Chondrocyte (in vitro differentiated cells): Measurements from ENCODE around the gene CYP17A1. TPM values are rescaled to one million over a fixed set of nuclear protein-coding genes. Genes with fewer than 3 reads are reported as not detected.

ENCODE experiments used
- DNase-seq: peaks from one replicate; pipeline ENCODE4 v3.0.0; 2021; ENCODE audit warnings: mixed read lengths, low spot score
- H3K27ac Mint-ChIP-seq: one replicate; pipeline ENCODE4 v1.8.0; 2021; ENCODE audit warnings: mild to moderate bottlenecking, moderate library complexity, mixed read lengths; ENCODE audit not compliant: unreplicated experiment
- H3K27me3 Mint-ChIP-seq: 2 replicates; pipeline ENCODE4 v1.8.0; 2021; ENCODE audit warnings: low read depth, mixed read lengths
- H3K36me3 Mint-ChIP-seq: 2 replicates; pipeline ENCODE4 v1.8.0; 2021; ENCODE audit warnings: low read depth, mixed read lengths
- H3K4me1 Mint-ChIP-seq: 2 replicates; pipeline ENCODE4 v1.8.0; 2021; ENCODE audit warnings: low read depth, mild to moderate bottlenecking, mixed read lengths
- H3K4me3 Mint-ChIP-seq: one replicate; pipeline ENCODE4 v1.8.0; 2021; ENCODE audit warnings: mild to moderate bottlenecking, moderate library complexity, mixed read lengths; ENCODE audit not compliant: unreplicated experiment
- H3K9me3 Mint-ChIP-seq: 2 replicates; pipeline ENCODE4 v1.8.0; 2021; ENCODE audit warnings: low read depth, mixed read lengths
- CTCF ChIP-seq: fragments of 200-600 bp; sonication (generic); IDR thresholded peaks from 2 replicates; pipeline ENCODE4 v1.5.0; 2021; ENCODE audit warnings: antibody characterized with exemption, mild to moderate bottlenecking, moderate library complexity
- total RNA-seq: library from RNA; stranded (reverse); gene quantifications from 3 replicates; pipeline ENCODE4 v1.2.1, GENCODE V29; 2021

CYP17A1 gene
- total RNA-seq, 1 donor from 2014 or later: not detected

- no peak for TF ChIP-seq CTCF
- no peaks in the 10 kb centered on the region for H3K9me3 Mint-ChIP-seq
- H3K27ac Mint-ChIP-seq: peak overlapping the region; percentile 97
- H3K4me3 Mint-ChIP-seq: peak overlapping the region; percentile 42
- H3K4me1 Mint-ChIP-seq: peaks cover 89% of the 10 kb centered on the region
- no peak for DNase-seq
- H3K27me3 Mint-ChIP-seq: no peaks in the 10 kb centered on the region
- peaks cover 3% of the 10 kb centered on the region for H3K36me3 Mint-ChIP-seq
Measured at GRCh38 chr10:102782673-102783551, 54.3 kb downstream of the CYP17A1 start.

DNA sequence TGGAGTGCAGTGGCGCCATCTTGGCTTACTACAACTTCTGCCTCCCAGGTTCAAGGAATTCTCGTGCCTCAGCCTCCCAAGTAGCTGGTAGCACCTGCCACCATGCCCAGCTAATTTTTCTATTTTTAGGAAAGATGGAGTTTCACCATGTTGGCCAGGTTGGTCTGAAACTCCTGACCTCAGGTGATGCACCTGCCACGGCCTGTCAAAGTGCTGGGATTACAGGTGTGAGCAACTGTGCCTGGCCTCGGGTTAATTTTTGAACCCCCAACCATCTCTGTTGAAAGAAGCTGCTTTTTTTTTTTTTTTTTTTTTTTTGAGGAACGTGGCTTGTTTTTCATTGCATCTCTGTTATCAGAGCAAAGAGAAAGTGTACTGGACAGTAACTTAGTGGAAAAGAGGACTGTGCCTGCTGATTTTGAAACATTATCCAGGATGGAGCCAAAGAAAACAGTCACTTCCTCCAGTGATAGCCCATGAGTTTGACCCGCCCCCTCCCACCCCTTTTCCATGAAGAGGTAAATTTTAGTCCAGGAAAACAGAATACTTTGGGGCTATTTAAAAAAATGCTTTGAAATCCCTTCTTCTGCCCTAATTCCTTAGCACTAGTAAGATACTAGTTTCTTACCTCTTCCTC lies 55.2 kb downstream of the CYP17A1 start:
- DNase-seq: no peak
- peak overlapping the region; percentile 97 for H3K27ac Mint-ChIP-seq
- H3K4me1 Mint-ChIP-seq: peaks cover 88% of the 10 kb centered on the region
- peak overlapping the region; percentile 42 for H3K4me3 Mint-ChIP-seq
- H3K9me3 Mint-ChIP-seq: no peaks in the 10 kb centered on the region
- peaks cover 3% of the 10 kb centered on the region for H3K36me3 Mint-ChIP-seq
- no peaks in the 10 kb centered on the region for H3K27me3 Mint-ChIP-seq
- TF ChIP-seq CTCF: no peak

DNA sequence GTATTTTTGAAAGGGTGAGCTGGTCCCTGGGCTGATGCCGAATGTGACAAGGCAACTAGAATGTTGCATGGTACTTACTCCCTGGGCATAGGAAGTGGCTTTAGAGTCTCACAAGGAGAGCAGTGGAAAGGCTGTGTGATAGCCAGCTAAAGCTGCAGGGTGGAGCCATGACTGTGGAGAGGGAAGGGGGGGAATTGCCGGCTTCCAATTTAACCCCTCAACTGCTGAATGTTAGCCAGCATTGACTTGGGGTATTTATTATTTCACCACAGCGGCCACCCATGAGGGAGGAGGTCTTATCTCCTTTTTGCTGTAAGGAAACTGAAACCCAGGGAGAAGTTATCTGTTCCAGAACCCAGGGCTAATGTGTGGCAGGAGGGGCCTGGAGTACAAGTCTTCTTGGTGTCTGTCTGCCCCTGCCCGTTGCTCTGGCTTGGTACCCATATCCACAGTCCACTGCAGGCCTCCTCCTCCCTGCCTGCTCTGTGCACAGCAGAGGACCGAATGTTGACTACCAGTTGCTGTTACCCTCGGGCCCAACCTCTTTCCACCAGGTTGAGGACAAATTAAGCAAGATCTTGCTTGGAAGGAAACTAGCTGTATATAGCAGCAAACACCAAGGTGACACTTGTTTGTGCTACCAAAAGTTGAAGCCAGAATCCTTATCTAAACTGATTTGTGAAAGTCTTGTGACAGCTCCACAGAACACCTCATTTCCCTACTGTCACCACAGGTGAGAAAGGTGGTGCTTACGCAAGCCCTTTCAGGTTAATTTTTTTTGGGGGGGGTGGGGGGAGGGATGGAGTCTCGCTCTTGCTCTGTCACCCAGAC lies 55.9 kb downstream of the CYP17A1 start:
- Mint-ChIP-seq H3K4me3 (peak overlapping the region; percentile 42), H3K27me3 (no peaks in the 10 kb centered on the region), H3K4me1 (peaks cover 89% of the 10 kb centered on the region), H3K9me3 (no peaks in the 10 kb centered on the region), H3K27ac (peak overlapping the region; percentile 97), H3K36me3 (peaks cover 3% of the 10 kb centered on the region)
- no peak for DNase-seq
- no peak for TF ChIP-seq CTCF

Other genes with a start within 250 kb of the CYP17A1 start
- gene TRIM8, start 192.9 kb downstream of the CYP17A1 start, total RNA-seq: 40.3 to 74.4 TPM (median 66.8 TPM) in 3 replicates
- gene ARL3, start 123.0 kb downstream of the CYP17A1 start, total RNA-seq: 12.1 to 16.5 TPM (median 13.6 TPM) in 3 replicates
- 4.0 to 11.1 TPM (median 4.7 TPM) in 3 replicates for gene SFXN2, start 122.8 kb downstream of the CYP17A1 start, total RNA-seq
- 95.3 to 97.1 TPM (median 95.8 TPM) in 3 replicates for gene WBP1L, start 93.5 kb downstream of the CYP17A1 start, total RNA-seq
- gene BORCS7, start 16.8 kb upstream of the CYP17A1 start, total RNA-seq: 15.5 to 23.4 TPM (median 17.5 TPM) in 3 replicates
- gene AS3MT, start 32.1 kb upstream of the CYP17A1 start, total RNA-seq: 2.2 to 3.7 TPM (median 2.3 TPM) in 3 replicates
- gene CNNM2, start 80.9 kb upstream of the CYP17A1 start, total RNA-seq: 15.3 to 36.8 TPM (median 33.0 TPM) in 3 replicates